Omental fat pad (tissue), 4 donors: ENCODE results near the gene ST14. TPM values are rescaled to one million over a fixed set of nuclear protein-coding genes. Genes with fewer than 3 reads are reported as not detected.

ENCODE experiments used
- ATAC-seq: fragments of 150-250 bp; one replicate; pipeline ENCODE4 v1.9.1; 2016; ENCODE audit warnings: mild to moderate bottlenecking, moderate library complexity; ENCODE audit not compliant: low FRiP score
- DNase-seq: peaks from one replicate; pipeline ENCODE4 v3.0.0-alpha.2; 2019; ENCODE audit warnings: low spot score
- total RNA-seq, 4 donors: library from RNA; depleted of rRNA; stranded (reverse); fragments of >200 nt; gene quantifications; one replicate each; pipeline ENCODE4 v1.1.0, GENCODE V29; 2016
- TF ChIP-seq, protein P1 (sequence below), 3 donors: fragments of 450-650 bp; IDR thresholded peaks; one replicate each; pipeline ENCODE4 v1.5.1; 2016 to 2017; ENCODE audit warnings: antibody characterized with exemption in 3 of 3, mild to moderate bottlenecking in 3 of 3, moderate library complexity in 2 of 3

ST14 gene
- total RNA-seq, 4 donors from 2014 or later, result 4.4 to 49.1 (median 10.8) TPM

DNA sequence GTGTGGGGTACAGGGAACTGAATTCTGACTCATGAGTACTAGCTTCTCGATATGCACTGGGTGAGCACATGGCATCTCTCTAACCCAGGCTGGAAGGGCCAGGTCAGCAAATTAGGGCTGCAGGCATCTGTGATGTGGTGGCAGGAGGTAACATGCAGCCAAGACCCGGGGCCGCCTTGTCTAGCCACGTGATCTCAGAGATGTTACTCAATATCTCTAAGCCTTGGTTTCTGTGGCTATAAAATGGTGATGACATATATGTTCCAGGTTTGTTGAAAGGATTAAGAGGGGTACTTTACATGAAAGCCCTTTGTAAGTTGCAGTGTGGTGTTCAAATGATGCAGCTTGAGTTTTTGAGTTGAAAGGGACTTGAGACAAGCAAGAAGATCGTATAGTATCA lies 3.2 kb downstream of the ST14 start:
- TF ChIP-seq, protein P1, sequence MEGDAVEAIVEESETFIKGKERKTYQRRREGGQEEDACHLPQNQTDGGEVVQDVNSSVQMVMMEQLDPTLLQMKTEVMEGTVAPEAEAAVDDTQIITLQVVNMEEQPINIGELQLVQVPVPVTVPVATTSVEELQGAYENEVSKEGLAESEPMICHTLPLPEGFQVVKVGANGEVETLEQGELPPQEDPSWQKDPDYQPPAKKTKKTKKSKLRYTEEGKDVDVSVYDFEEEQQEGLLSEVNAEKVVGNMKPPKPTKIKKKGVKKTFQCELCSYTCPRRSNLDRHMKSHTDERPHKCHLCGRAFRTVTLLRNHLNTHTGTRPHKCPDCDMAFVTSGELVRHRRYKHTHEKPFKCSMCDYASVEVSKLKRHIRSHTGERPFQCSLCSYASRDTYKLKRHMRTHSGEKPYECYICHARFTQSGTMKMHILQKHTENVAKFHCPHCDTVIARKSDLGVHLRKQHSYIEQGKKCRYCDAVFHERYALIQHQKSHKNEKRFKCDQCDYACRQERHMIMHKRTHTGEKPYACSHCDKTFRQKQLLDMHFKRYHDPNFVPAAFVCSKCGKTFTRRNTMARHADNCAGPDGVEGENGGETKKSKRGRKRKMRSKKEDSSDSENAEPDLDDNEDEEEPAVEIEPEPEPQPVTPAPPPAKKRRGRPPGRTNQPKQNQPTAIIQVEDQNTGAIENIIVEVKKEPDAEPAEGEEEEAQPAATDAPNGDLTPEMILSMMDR (IDR thresholded peaks at IDR 0.05), result no peak
- ATAC-seq (no peak), DNase-seq (no peak)

- DNase-seq (no peak), ATAC-seq (no peak)
- TF ChIP-seq, protein P1 (IDR thresholded peaks at IDR 0.05), result no peak
These were observed 4.0 kb downstream of the ST14 start for GRCh38 chr11:130163346-130164220.

- TF ChIP-seq, protein P1 (IDR thresholded peaks at IDR 0.05), result no peak
- ATAC-seq (no peak), DNase-seq (no peak)
These were observed 4.6 kb downstream of the ST14 start for GRCh38 chr11:130164221-130164570.

GRCh38 chr11:130165601-130166456 lies 6.2 kb downstream of the ST14 start:
- DNase-seq (no peak), ATAC-seq (no peak)
- TF ChIP-seq, protein P1 (IDR thresholded peaks at IDR 0.05), result no peak

DNA sequence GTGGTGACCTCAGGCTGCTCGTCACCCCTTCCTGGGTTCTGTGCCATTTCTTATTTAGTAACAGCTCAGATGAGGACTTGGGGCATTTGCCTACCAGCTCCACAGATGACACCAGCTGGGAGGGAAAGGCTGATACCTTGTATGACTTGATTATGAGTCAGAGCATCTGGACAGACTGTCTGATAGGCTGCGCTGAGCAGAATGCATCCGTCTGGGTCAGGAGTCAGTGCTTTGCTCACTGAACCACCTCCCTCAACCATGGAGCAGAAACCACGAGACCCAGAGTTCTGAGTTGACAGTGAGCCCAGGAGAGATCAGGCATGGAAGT lies 6.8 kb downstream of the ST14 start:
- ATAC-seq (peak; percentile 86), DNase-seq (no peak)
- TF ChIP-seq, protein P1 (IDR thresholded peaks at IDR 0.05), result no peak

- DNase-seq, result no peak
- TF ChIP-seq, protein P1 (IDR thresholded peaks at IDR 0.05), result no peak
- no peak for ATAC-seq
These were observed 7.6 kb downstream of the ST14 start for GRCh38 chr11:130167146-130167545.
